ENCODE results near the gene CFAP221.

CFAP221 gene

GRCh38 chr2:119537792-119538191, 6.5 kb upstream of the CFAP221 start:
- no peak for DNase-seq

- DNase-seq = no peak
Measured at GRCh38 chr2:119541476-119541875, 2.8 kb upstream of the CFAP221 start.

- DNase-seq = no peak
Measured at GRCh38 chr2:119544939-119545475, 758 bp downstream of the CFAP221 start.

DNA sequence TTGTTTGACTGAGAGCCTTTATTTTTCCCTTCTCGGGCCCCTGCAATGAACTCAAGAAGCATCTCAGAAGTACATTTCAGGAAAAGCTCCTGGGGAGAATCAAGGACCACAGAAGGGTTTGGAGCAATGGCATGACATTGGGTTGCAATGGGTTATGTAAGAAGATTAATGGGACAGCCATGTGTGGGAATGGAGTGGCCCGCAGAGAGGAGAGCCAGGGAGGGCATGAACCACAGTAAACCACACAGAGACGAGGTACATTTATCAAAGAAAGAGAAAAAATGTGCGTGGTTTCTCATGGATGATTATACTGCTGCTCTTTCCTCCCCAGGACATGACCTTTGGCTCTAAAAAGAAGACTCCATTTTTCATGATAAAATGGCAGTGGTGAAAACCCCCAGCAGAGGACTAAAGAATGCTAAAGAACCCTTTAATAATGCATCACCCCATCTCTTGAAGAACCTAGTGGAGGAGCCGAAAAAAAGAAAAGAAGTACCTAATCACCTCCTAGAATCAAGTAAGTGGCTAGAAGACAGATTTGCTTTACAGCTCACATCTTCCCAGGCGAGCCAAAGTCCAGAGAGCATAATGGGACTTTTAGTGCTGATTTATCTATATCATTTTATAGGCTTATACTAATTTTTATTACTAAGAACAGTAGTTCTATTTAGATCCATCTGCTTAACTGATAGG, 1.7 kb downstream of the CFAP221 start:
- no peak for DNase-seq

DNA sequence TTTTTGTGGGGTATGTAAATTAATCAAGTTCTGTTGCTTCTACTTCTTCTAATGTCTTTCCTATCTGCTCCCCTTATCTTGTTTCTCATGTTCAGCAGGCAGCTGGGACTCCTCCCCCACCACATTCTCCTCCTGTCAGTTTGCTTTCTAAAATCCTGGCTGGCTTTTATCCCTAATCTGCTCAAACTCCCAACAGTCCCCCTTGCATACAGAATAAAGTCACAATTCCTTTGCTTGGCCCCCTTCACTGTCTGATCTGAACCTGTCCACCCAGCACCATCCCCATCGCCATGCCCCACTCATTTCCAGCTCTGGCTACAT, 2.2 kb downstream of the CFAP221 start:
- no peak for DNase-seq

DNA sequence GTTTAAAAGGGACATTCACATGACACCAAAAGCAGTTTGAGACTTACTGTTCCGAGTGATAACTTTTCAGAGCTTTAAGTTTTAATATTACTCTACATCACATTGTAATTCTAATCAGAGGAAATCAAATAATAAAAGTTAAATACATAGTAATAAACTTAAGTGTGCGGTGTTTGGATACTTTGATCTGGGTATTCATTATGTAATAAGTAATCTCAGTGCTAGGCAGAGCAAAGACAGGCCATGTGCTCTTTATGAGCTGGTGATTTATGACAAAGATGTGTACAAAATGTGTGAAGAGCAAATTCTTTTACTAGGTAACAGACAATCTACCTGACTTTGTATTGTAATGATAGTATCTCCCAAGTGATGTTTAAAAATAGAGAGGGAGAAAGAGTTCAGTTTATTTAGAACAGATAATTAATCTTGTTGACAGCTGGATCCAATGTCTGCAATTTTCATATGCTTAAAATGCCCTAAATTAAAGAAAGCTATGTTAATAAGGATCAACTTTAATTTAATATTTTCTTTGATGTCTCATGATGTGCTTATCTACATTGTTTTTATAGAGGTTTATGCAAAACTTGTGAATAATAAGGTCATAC, 4.4 kb downstream of the CFAP221 start:
- no peak for DNase-seq

- DNase-seq = no peak
Measured at GRCh38 chr2:119549241-119549640, 5.0 kb downstream of the CFAP221 start.

- no peak for DNase-seq
Measured at GRCh38 chr2:119550346-119550745, 6.1 kb downstream of the CFAP221 start.

DNA sequence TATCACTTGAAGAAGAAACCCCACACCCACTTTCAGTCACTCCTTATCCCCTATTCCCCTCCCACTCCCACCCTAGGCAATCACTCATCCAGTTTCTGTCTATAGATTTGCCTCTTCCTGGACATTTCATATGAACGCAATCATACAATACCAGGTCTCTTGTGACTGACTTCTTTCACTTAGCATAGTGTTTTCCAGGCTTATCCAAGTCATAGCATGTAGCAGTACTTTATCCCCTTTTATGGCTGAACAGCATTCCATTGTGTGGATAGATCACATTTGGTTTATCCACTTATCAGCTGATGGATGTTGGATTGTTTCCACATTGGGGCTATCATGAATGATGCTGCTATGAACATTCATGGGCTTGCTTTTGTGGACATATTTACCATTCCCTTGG, 6.6 kb downstream of the CFAP221 start:
- no peak for DNase-seq

DNA sequence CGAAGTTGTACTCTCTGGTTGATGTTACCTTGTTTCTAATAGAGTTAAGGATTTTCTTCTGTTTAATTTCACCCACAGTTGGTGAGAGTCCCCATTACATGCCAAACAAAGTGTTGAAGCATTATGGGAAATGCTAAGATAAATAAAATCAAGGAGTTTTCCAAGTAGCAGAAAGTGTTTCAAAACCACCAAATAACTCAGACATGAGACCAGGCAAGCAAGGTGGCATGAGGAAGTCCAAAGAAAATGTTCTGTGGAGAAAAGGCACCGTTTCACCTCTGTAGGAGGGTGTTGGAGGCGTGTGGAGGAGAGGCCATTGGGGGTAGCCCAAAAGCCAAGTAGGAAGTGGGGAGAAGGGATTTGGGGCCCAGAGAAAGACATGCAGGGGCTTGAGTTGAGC, 8.7 kb downstream of the CFAP221 start:
- DNase-seq = no peak

- DNase-seq = no peak
Measured at GRCh38 chr2:119553687-119554344, 9.6 kb downstream of the CFAP221 start.

- no peak for DNase-seq
Measured at GRCh38 chr2:119565481-119565880, 21.2 kb downstream of the CFAP221 start.

GRCh38 chr2:119567292-119567691, 23.0 kb downstream of the CFAP221 start:
- DNase-seq = no peak

GRCh38 chr2:119574108-119574815, 30.0 kb downstream of the CFAP221 start:
- DNase-seq = no peak

DNA sequence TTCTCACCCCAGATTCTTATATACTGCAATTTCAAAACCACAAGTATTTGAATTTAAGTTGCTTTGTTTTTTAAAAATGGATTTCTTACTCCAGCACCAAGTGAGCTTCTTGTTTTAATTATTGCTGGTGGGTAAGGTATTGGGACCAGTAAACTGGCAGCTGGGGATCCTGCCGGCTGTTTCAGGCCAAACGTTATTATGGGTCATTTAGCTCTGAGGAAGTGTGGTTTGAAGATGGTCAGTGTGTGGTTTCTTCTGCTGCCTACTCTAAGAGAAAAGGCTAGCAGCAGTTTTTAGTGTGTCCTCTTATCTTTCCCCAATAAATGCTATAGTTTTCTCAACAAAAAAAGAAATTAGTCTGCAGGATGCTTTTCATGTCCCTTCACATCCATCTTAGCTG, 30.6 kb downstream of the CFAP221 start:
- DNase-seq = no peak

GRCh38 chr2:119575439-119575838, 31.2 kb downstream of the CFAP221 start:
- DNase-seq = no peak

GRCh38 chr2:119579424-119580295, 35.4 kb downstream of the CFAP221 start:
- DNase-seq = no peak

GRCh38 chr2:119580550-119581072, 36.4 kb downstream of the CFAP221 start:
- no peak for DNase-seq

GRCh38 chr2:119583291-119583690, 39.0 kb downstream of the CFAP221 start:
- no peak for DNase-seq

DNA sequence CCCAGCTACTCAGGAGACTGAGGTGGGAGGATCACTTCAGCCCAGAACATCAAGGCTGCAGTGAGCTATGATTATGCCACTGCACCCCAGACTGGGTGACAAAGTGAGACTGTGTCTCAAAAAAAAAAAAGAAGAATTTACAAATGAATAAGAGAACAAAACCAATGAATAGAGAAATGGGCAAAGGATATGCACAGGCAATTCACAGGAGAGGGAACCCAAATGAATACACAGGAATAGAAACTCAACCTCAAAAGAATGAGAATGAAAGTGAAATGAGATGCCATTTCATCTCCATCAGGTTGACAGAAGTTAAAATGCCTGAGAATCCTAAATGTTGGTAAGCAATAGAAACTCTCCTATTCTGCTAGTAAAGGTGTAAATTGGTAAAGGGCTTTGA, 40.2 kb downstream of the CFAP221 start:
- no peak for DNase-seq

DNA sequence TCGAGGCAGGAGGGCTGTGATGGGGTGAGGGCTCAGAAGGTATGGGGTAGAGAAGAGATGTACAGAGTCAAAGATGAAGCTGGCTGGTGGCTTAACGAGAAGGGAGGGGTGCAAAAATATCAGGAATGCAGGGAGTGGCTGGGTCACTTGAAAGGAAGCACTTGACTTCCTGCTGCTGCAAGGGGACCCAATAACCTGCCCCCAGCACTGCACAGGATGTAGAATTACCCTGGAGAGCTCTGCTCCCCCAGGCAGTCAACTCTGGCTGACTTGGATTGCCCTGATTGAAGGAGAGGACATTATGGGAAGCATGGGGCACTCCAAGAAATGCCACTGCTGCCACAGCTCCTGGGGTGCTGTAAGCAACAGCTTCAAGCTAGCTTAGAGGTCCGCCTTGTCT, 41.8 kb downstream of the CFAP221 start:
- DNase-seq = no peak

- no peak for DNase-seq
Measured at GRCh38 chr2:119590873-119591272, 46.6 kb downstream of the CFAP221 start.

All from CD4-positive, alpha-beta T cell treated with Interleukin-4 for 4 hours (primary cell).